H9 (cell line): ENCODE results near the gene LAMB4. TPM values are rescaled to one million over a fixed set of nuclear protein-coding genes. Genes with fewer than 3 reads are reported as not detected.
A peak's percentile ranks its signal among the peaks of the same experiment; 100 is the strongest.

Experiments
- DNase-seq: peaks from one replicate; pipeline ENCODE4 v3.0.0-alpha.2; 2017
- H2AFZ ChIP-seq: one replicate; pipeline ENCODE4 v1.6.1; 2013; ENCODE audit warnings: mild to moderate bottlenecking, low read length, control low read depth, moderate library complexity
- H2AK5ac ChIP-seq: 2 replicates; pipeline ENCODE4 v1.6.1; 2013; ENCODE audit warnings: low read length, control low read depth, mixed read lengths; ENCODE audit not compliant: insufficient read length
- H2BK120ac ChIP-seq: one replicate; pipeline ENCODE4 v1.6.1; 2013; ENCODE audit warnings: low read depth, mild to moderate bottlenecking, low read length, control low read depth, inconsistent platforms; ENCODE audit not compliant: poor library complexity, severe bottlenecking
- H2BK12ac ChIP-seq: 2 replicates; pipeline ENCODE4 v1.6.1; 2013; ENCODE audit warnings: low read length, control low read depth, mixed read lengths, low read depth; ENCODE audit not compliant: insufficient read length
- H2BK15ac ChIP-seq: 2 replicates; pipeline ENCODE4 v1.6.1; 2013; ENCODE audit warnings: low read depth, low read length, control low read depth
- H2BK20ac ChIP-seq: one replicate; pipeline ENCODE4 v1.6.1; 2013; ENCODE audit warnings: low read depth, mild to moderate bottlenecking, low read length, control low read depth, inconsistent platforms; ENCODE audit not compliant: poor library complexity, severe bottlenecking
- H2BK5ac ChIP-seq: 2 replicates; pipeline ENCODE4 v1.6.1; 2013; ENCODE audit warnings: low read length, control low read depth, mixed read lengths; ENCODE audit not compliant: insufficient read length
- H3K14ac ChIP-seq: 2 replicates; pipeline ENCODE4 v1.6.1; 2013; ENCODE audit warnings: low read length, control low read depth; ENCODE audit not compliant: insufficient read depth
- H3K18ac ChIP-seq: 2 replicates; pipeline ENCODE4 v1.6.1; 2013; ENCODE audit warnings: low read depth, mild to moderate bottlenecking, mixed read lengths, low read length, control low read depth; ENCODE audit not compliant: insufficient read length
- H3K23ac ChIP-seq: 2 replicates; pipeline ENCODE4 v1.6.1; 2013; ENCODE audit warnings: low read length, control low read depth, mixed read lengths, low read depth; ENCODE audit not compliant: insufficient read length
- H3K23me2 ChIP-seq: 2 replicates; pipeline ENCODE4 v1.6.1; 2013; ENCODE audit warnings: low read depth, mild to moderate bottlenecking, mixed read lengths, low read length, control low read depth; ENCODE audit not compliant: insufficient read length, poor library complexity, severe bottlenecking
- H3K27ac ChIP-seq: 2 replicates; pipeline ENCODE4 v1.5.1; 2013; ENCODE audit warnings: low read length, control low read depth, mixed read lengths, low read depth; ENCODE audit not compliant: insufficient read length
- H3K27me3 ChIP-seq: 2 replicates; pipeline ENCODE4 v1.6.1; 2013; ENCODE audit warnings: low read length, control low read depth, inconsistent platforms; ENCODE audit not compliant: insufficient read depth
- H3K4ac ChIP-seq: 2 replicates; pipeline ENCODE4 v1.6.1; 2013; ENCODE audit warnings: low read depth, mild to moderate bottlenecking, control low read depth, inconsistent platforms, low read length, moderate library complexity
- H3K4me1 ChIP-seq: 2 replicates; pipeline ENCODE4 v1.6.1; 2013; ENCODE audit warnings: low read length, control low read depth, inconsistent platforms; ENCODE audit not compliant: insufficient read depth
- H3K4me2 ChIP-seq: 2 replicates; pipeline ENCODE4 v1.6.1; 2013; ENCODE audit warnings: low read length, control low read depth, mixed read lengths; ENCODE audit not compliant: insufficient read length, insufficient read depth
- H3K56ac ChIP-seq: 2 replicates; pipeline ENCODE4 v1.6.1; 2013; ENCODE audit warnings: low read depth, mild to moderate bottlenecking, mixed read lengths, low read length, control low read depth; ENCODE audit not compliant: insufficient read length
- H3K79me1 ChIP-seq: 2 replicates; pipeline ENCODE4 v1.6.1; 2013; ENCODE audit warnings: low read depth, mild to moderate bottlenecking, moderate library complexity, low read length, control low read depth, inconsistent platforms; ENCODE audit not compliant: insufficient read depth, poor library complexity, severe bottlenecking
- H3K79me2 ChIP-seq: 2 replicates; pipeline ENCODE4 v1.6.1; 2013; ENCODE audit warnings: low read length, control low read depth, inconsistent platforms; ENCODE audit not compliant: insufficient read depth
- H3K9ac ChIP-seq: 2 replicates; pipeline ENCODE4 v1.6.1; 2013; ENCODE audit warnings: low read length, control low read depth, mixed read lengths; ENCODE audit not compliant: insufficient read length; ENCODE audit errors: extremely low read depth
- H3K9me3 ChIP-seq: one replicate; pipeline ENCODE4 v1.6.1; 2013; ENCODE audit warnings: low read depth, low read length, inconsistent platforms; ENCODE audit not compliant: control insufficient read depth
- H3T11ph ChIP-seq: one replicate; pipeline ENCODE4 v1.6.1; 2013; ENCODE audit warnings: mild to moderate bottlenecking, low read length, control low read depth, inconsistent platforms
- H4K20me1 ChIP-seq: one replicate; pipeline ENCODE4 v1.6.1; 2013; ENCODE audit not compliant: control insufficient read depth, insufficient read length, insufficient read depth
- H4K5ac ChIP-seq: 2 replicates; pipeline ENCODE4 v1.6.1; 2013; ENCODE audit warnings: low read depth, mild to moderate bottlenecking, mixed read lengths, low read length, control low read depth; ENCODE audit not compliant: insufficient read length
- H4K8ac ChIP-seq: replicated peaks from 2 replicates; pipeline ENCODE4 v1.6.1; 2013; ENCODE audit warnings: low read length, control low read depth, mixed read lengths, low read depth; ENCODE audit not compliant: insufficient read length
- H4K91ac ChIP-seq: 2 replicates; pipeline ENCODE4 v1.6.1; 2013; ENCODE audit warnings: low read depth, mild to moderate bottlenecking, moderate library complexity, mixed read lengths, low read length, control low read depth; ENCODE audit not compliant: insufficient read length
- H3K27ac Mint-ChIP-seq, 3 experiments: 2 replicates in 2 of 3; 3 replicates in 1 of 3; pipeline ENCODE4 v1.8.0; 2020 to 2021; ENCODE audit warnings: mixed read lengths in 3 of 3, mild to moderate bottlenecking in 1 of 3, moderate library complexity in 1 of 3
- H3K27me3 Mint-ChIP-seq: 2 replicates; pipeline ENCODE4 v1.8.0; 2021; ENCODE audit warnings: low read depth, mild to moderate bottlenecking, moderate library complexity, mixed read lengths
- H3K36me3 Mint-ChIP-seq, 3 experiments: 2 replicates in 2 of 3; 3 replicates in 1 of 3; pipeline ENCODE4 v1.8.0; 2020 to 2021; ENCODE audit warnings: low read depth in 3 of 3, mixed read lengths in 3 of 3; ENCODE audit not compliant: insufficient read depth in 1 of 3
- H3K4me1 Mint-ChIP-seq, 2 experiments: 2 replicates each; pipeline ENCODE4 v1.8.0; 2020; ENCODE audit warnings: mixed read lengths in 2 of 2
- H3K4me3 Mint-ChIP-seq, 2 experiments: 2 replicates in 1 of 2; 3 replicates in 1 of 2; pipeline ENCODE4 v1.8.0; 2020 to 2021; ENCODE audit warnings: mild to moderate bottlenecking in 2 of 2, mixed read lengths in 2 of 2, moderate library complexity in 1 of 2
- H3K9me3 Mint-ChIP-seq, 2 experiments: 2 replicates in 1 of 2; 3 replicates in 1 of 2; pipeline ENCODE4 v1.8.0; 2020; ENCODE audit warnings: mild to moderate bottlenecking in 2 of 2, mixed read lengths in 2 of 2, moderate library complexity in 1 of 2
- CTCF ChIP-seq: fragments of 200-600 bp; sonication (generic); conservative IDR thresholded peaks from 3 replicates; pipeline ENCODE4 v1.8.0; 2021; ENCODE audit warnings: antibody characterized with exemption, mild to moderate bottlenecking
- WGBS: extraction: QIAGEN DNeasy Blood & Tissue Kit; methylation state at CpG from one replicate; pipeline ENCODE4 v1.1.7; 2013; ENCODE audit warnings: missing lambda C conversion rate, low lambda C conversion rate, mixed read lengths; ENCODE audit not compliant: insufficient read length; ENCODE audit errors: extremely low coverage; 5-methylcytosine and 5-hydroxymethylcytosine counted together
- total RNA-seq: library from RNA; stranded (reverse); gene quantifications from 2 replicates; pipeline ENCODE4 v1.2.1, GENCODE V29; 2021

LAMB4 gene
- total RNA-seq, 1 experiment from 2014 or later = not detected

GRCh38 chr7:108093851-108094331 is 36.3 kb downstream of the LAMB4 start:
- no peak overlapping the region for H4K5ac ChIP-seq
- no peak overlapping the region for H3K4me2 ChIP-seq
- H4K91ac ChIP-seq = no peak overlapping the region
- Mint-ChIP-seq H3K27me3 (no peaks in the 10 kb centered on the region), H3K27ac (peak overlapping the region in 1 of 3 experiments; percentile 25; a peak in 1 of 7 replicates), H3K36me3 (no peaks in the 10 kb centered on the region), H3K4me1 (peaks cover 3 to 10% of the 10 kb centered on the region in 2 experiments), H3K9me3 (no peaks in the 10 kb centered on the region), H3K4me3 (no peak overlapping the region)
- no peaks in the 10 kb centered on the region for H3K4me1 ChIP-seq
- H2BK5ac ChIP-seq = no peak overlapping the region
- no peak overlapping the region for H3T11ph ChIP-seq
- H3K9ac ChIP-seq = no peak overlapping the region
- no peak for DNase-seq
- no peak overlapping the region for H4K8ac ChIP-seq
- H2BK120ac ChIP-seq = no peak overlapping the region
- H3K9me3 ChIP-seq = no peaks in the 10 kb centered on the region
- no peak overlapping the region for H3K18ac ChIP-seq
- H4K20me1 ChIP-seq = no peaks in the 10 kb centered on the region
- no peaks in the 10 kb centered on the region for H3K23me2 ChIP-seq
- no peak overlapping the region for H2AFZ ChIP-seq
- no peak overlapping the region for H3K23ac ChIP-seq
- no peak overlapping the region for H3K4ac ChIP-seq
- H3K27ac ChIP-seq = no peak overlapping the region
- no peak overlapping the region for H3K14ac ChIP-seq
- no peak overlapping the region for H2BK15ac ChIP-seq
- H3K79me2 ChIP-seq = no peaks in the 10 kb centered on the region
- no peak for TF ChIP-seq CTCF
- no peak overlapping the region for H2BK12ac ChIP-seq
- no CpG with 5 or more reads among the region's 4 CpGs for WGBS
- H2AK5ac ChIP-seq = no peak overlapping the region
- H3K56ac ChIP-seq = no peak overlapping the region
- H2BK20ac ChIP-seq = no peak overlapping the region
- no peaks in the 10 kb centered on the region for H3K27me3 ChIP-seq
- H3K79me1 ChIP-seq = no peaks in the 10 kb centered on the region
